DMS153 treated with DMSO at 0.1 percent for 48 hours (cell line): ENCODE results near the gene OR4D6.

ENCODE experiments used
- DNase-seq: peaks from one replicate; lab custom pipeline; 2025; ENCODE audit not compliant: unreplicated experiment; lab: John Stamatoyannopoulos, UW

OR4D6 gene

DNA sequence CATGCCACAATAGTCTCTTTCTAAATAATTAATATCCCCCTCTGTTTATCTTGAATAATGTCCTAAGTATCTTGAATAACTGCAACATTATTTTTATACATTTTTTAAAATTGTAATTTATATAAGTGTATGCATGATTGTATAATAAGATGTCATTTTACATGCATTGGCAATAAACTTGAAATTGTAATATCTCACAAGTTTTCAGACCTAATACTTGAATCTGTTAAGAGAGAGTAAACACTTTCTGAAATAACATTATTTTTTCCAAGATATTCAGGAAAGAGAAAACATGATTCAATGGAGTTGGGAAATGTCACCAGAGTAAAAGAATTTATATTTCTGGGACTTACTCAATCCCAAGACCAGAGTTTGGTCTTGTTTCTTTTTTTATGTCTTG lies 46.5 kb downstream of the OR4D6 start, which contains the start of gene OR4D11:
OR4D11 (plus strand) TSS at position 301 of the 400 bp plus-strand sequence; CDS start at position 301, 0 bp downstream.
- DNase-seq: no peak
